Spleen (tissue), 7 donors: ENCODE data around the gene RETREG1.

Source experiments
- CTCF ChIP-seq, 11 experiments: fragments of 200-600 bp in 7 of 11; fragments of 450-650 bp in 4 of 11; sonication (generic) in 4 of 11; IDR thresholded peaks in 8 of 11; conservative IDR thresholded peaks in 3 of 11; 1 replicate in 7 of 11; 2 replicates in 4 of 11; pipeline versions ENCODE4 v1.4.0 to v1.8.0; 2016 to 2021; ENCODE audit warnings: antibody characterized with exemption in 11 of 11, inconsistent platforms in 4 of 11, mild to moderate bottlenecking in 1 of 11
- POLR2A ChIP-seq, 3 donors: fragments of 450-650 bp; IDR thresholded peaks; one replicate each; pipeline ENCODE4 v1.5.1; 2017; ENCODE audit warnings: antibody characterized with exemption in 3 of 3, mild to moderate bottlenecking in 1 of 3
- POLR2AphosphoS5 ChIP-seq, 3 donors: sonication (generic); formaldehyde crosslinking; IDR thresholded peaks; one replicate each; pipeline ENCODE4 v1.5.1; 2017; ENCODE audit warnings: antibody characterized with exemption in 3 of 3
- donor health status: DM: no; HTN: no; CAD: no; lungs with moderate emphysema.
- donor health status: DM: no; HTN: no; CAD: no.
- donor health status: DM: no; HTN: no; CAD: no.

DNA sequence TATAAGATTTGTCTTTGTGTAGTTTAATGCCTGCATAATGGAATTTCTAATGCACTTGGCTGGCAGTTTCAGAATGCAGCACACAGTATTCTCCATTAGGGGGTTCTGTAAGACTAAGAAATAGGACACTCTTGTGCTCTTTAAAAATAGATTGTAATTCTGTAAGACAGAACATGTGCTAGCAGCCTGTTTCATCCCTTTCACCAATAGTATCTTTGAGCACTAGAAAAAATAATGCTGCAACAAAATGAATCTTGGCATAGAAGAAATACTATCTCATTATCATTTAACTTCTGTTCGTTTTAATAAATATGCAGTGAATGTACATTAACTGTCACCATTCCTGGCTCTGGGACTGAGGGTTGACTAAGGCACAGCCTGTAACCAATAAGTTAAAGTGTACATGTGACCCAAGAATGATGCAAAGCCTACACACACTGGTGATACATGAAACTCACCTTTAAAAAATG is 127.4 kb downstream of the RETREG1 start:
- TF ChIP-seq CTCF (IDR thresholded peaks at IDR 0.05 in 8 of 11, conservative IDR thresholded peaks at IDR 0.05 in 3 of 11) (peak in 9 of 11 experiments; percentile 21 to 67 (median 48)), POLR2A (IDR thresholded peaks at IDR 0.05) (no peak), POLR2AphosphoS5 (IDR thresholded peaks at IDR 0.05) (no peak)
